Activated naive CD4-positive, alpha-beta T cell treated with anti-CD3 and anti-CD28 coated beads, Interleukin-2, amount 10 ng/mL, durations not matched to agents 7 days and 5 days (primary cell): ENCODE measurements around the gene CALHM1.

Experiments
- CTCF ChIA-PET: fragments of 350-600 bp; sonication (Branson Sonifier 250); formaldehyde crosslinking; loops from one replicate; lab custom pipeline; 2021; ENCODE audit warnings: antibody characterized with exemption; lab: Charles Lee
- DNase-seq: peaks from one replicate; pipeline ENCODE4 v3.0.0-alpha.2; 2020
- H3K27ac Mint-ChIP-seq: one replicate; pipeline ENCODE4 v1.8.0; 2021; ENCODE audit warnings: mild to moderate bottlenecking, moderate library complexity, mixed read lengths
- H3K27me3 Mint-ChIP-seq: one replicate; pipeline ENCODE4 v1.8.0; 2021; ENCODE audit warnings: mild to moderate bottlenecking, mixed read lengths
- H3K36me3 Mint-ChIP-seq: one replicate; pipeline ENCODE4 v1.8.0; 2021; ENCODE audit warnings: mixed read lengths
- H3K4me1 Mint-ChIP-seq: one replicate; pipeline ENCODE4 v1.8.0; 2021; ENCODE audit warnings: mixed read lengths
- H3K4me3 Mint-ChIP-seq: one replicate; pipeline ENCODE4 v1.8.0; 2021; ENCODE audit warnings: mild to moderate bottlenecking, moderate library complexity, mixed read lengths
- H3K9me3 Mint-ChIP-seq: one replicate; pipeline ENCODE4 v1.8.0; 2021; ENCODE audit warnings: mixed read lengths

The CALHM1 gene

GRCh38 chr10:103444478-103444877, 14.2 kb downstream of the CALHM1 start:
- no peaks in the 10 kb centered on the region for H3K27me3 Mint-ChIP-seq
- no peak for DNase-seq
- H3K36me3 Mint-ChIP-seq, result peaks cover 78% of the 10 kb centered on the region
- no peak overlapping the region for H3K4me3 Mint-ChIP-seq
- no peaks in the 10 kb centered on the region for H3K9me3 Mint-ChIP-seq
- CTCF ChIA-PET, result interaction anchor here (0.7 kb wide), 1 partner anchor 32 kb away, joined by 4 read pairs; no protein-coding TSS in a partner anchor
- peak overlapping the region; percentile 76 for H3K27ac Mint-ChIP-seq
- H3K4me1 Mint-ChIP-seq, result peaks cover 35% of the 10 kb centered on the region

GRCh38 chr10:103443475-103444185, 15.1 kb downstream of the CALHM1 start:
- Mint-ChIP-seq H3K36me3 (peaks cover 74% of the 10 kb centered on the region), H3K4me1 (peaks cover 27% of the 10 kb centered on the region), H3K27me3 (no peaks in the 10 kb centered on the region), H3K4me3 (no peak overlapping the region), H3K9me3 (no peaks in the 10 kb centered on the region), H3K27ac (peak overlapping the region; percentile 76)
- no peak for DNase-seq
- CTCF ChIA-PET, result interaction anchor here (2.0 kb wide), 1 partner anchor 42 kb away, joined by 7 read pairs; no protein-coding TSS in a partner anchor

- Mint-ChIP-seq H3K36me3 (peaks cover 71% of the 10 kb centered on the region), H3K27ac (peak overlapping the region; percentile 43), H3K27me3 (no peaks in the 10 kb centered on the region), H3K9me3 (no peaks in the 10 kb centered on the region), H3K4me3 (no peak overlapping the region), H3K4me1 (peaks cover 15% of the 10 kb centered on the region)
- CTCF ChIA-PET, result interaction anchor here (1.3 to 2.0 kb wide), 2 partner anchors 9 to 44 kb away, joined by 4 to 7 read pairs; no protein-coding TSS in a partner anchor
- no peak for DNase-seq
Measured at GRCh38 chr10:103442031-103442461, 16.7 kb downstream of the CALHM1 start.

GRCh38 chr10:103441611-103442010, 17.1 kb downstream of the CALHM1 start:
- Mint-ChIP-seq H3K27ac (peak overlapping the region; percentile 43), H3K27me3 (no peaks in the 10 kb centered on the region), H3K4me1 (peaks cover 11% of the 10 kb centered on the region), H3K36me3 (peaks cover 72% of the 10 kb centered on the region), H3K9me3 (no peaks in the 10 kb centered on the region), H3K4me3 (no peak overlapping the region)
- CTCF ChIA-PET, result interaction anchor here (2.0 kb wide), 1 partner anchor 44 kb away, joined by 7 read pairs; no protein-coding TSS in a partner anchor
- DNase-seq, result no peak

GRCh38 chr10:103441206-103441605, 17.5 kb downstream of the CALHM1 start:
- Mint-ChIP-seq H3K4me3 (no peak overlapping the region), H3K27me3 (no peaks in the 10 kb centered on the region), H3K27ac (no peak overlapping the region), H3K4me1 (peaks cover 9% of the 10 kb centered on the region), H3K36me3 (peaks cover 70% of the 10 kb centered on the region), H3K9me3 (no peaks in the 10 kb centered on the region)
- no peak for DNase-seq
- CTCF ChIA-PET, result no interaction called here

GRCh38 chr10:103440416-103440815, 18.3 kb downstream of the CALHM1 start:
- no peak for DNase-seq
- no peaks in the 10 kb centered on the region for H3K27me3 Mint-ChIP-seq
- peak overlapping the region; percentile 22 for H3K27ac Mint-ChIP-seq
- peaks cover 66% of the 10 kb centered on the region for H3K36me3 Mint-ChIP-seq
- no peaks in the 10 kb centered on the region for H3K9me3 Mint-ChIP-seq
- no peak overlapping the region for H3K4me3 Mint-ChIP-seq
- CTCF ChIA-PET, result interaction anchor here (1.2 kb wide), 1 partner anchor 45 kb away, joined by 4 read pairs; no protein-coding TSS in a partner anchor
- peaks cover 5% of the 10 kb centered on the region for H3K4me1 Mint-ChIP-seq

- Mint-ChIP-seq H3K27me3 (no peaks in the 10 kb centered on the region), H3K9me3 (no peaks in the 10 kb centered on the region), H3K4me1 (peaks cover 3% of the 10 kb centered on the region), H3K4me3 (no peak overlapping the region), H3K27ac (peak overlapping the region; percentile 12), H3K36me3 (peaks cover 61% of the 10 kb centered on the region)
- CTCF ChIA-PET, result interaction anchor here (1.2 kb wide), 1 partner anchor 45 kb away, joined by 4 read pairs; no protein-coding TSS in a partner anchor
- DNase-seq, result no peak
Measured at GRCh38 chr10:103439776-103440175, 18.9 kb downstream of the CALHM1 start.

- Mint-ChIP-seq H3K27ac (peak overlapping the region; percentile 33), H3K4me1 (peaks cover 50% of the 10 kb centered on the region), H3K36me3 (peaks cover 57% of the 10 kb centered on the region), H3K9me3 (no peaks in the 10 kb centered on the region), H3K27me3 (no peaks in the 10 kb centered on the region), H3K4me3 (no peak overlapping the region)
- CTCF ChIA-PET, result interaction anchor here (0.7 to 3.5 kb wide), 3 partner anchors 9 to 18 kb away, joined by 3 to 14 read pairs (median 4); no protein-coding TSS in a partner anchor
- DNase-seq, result no peak
Measured at GRCh38 chr10:103433858-103434257, 24.8 kb downstream of the CALHM1 start.

- H3K27me3 Mint-ChIP-seq, result no peaks in the 10 kb centered on the region
- CTCF ChIA-PET, result interaction anchor here (0.9 to 3.5 kb wide), 4 partner anchors 13 to 44 kb away, joined by 4 to 16 read pairs (median 10); no protein-coding TSS in a partner anchor
- no peak overlapping the region for H3K4me3 Mint-ChIP-seq
- H3K27ac Mint-ChIP-seq, result peak overlapping the region; percentile 82
- no peaks in the 10 kb centered on the region for H3K9me3 Mint-ChIP-seq
- H3K4me1 Mint-ChIP-seq, result peaks cover 70% of the 10 kb centered on the region
- no peak for DNase-seq
- peaks cover 59% of the 10 kb centered on the region for H3K36me3 Mint-ChIP-seq
Measured at GRCh38 chr10:103431902-103432301, 26.8 kb downstream of the CALHM1 start.

GRCh38 chr10:103429647-103430046, 29.1 kb downstream of the CALHM1 start:
- H3K27ac Mint-ChIP-seq, result peak overlapping the region; percentile 85
- H3K27me3 Mint-ChIP-seq, result no peaks in the 10 kb centered on the region
- peak overlapping the region; percentile 21 for H3K4me3 Mint-ChIP-seq
- peaks cover 66% of the 10 kb centered on the region for H3K36me3 Mint-ChIP-seq
- peaks cover 72% of the 10 kb centered on the region for H3K4me1 Mint-ChIP-seq
- peak; percentile 66 for DNase-seq
- no peaks in the 10 kb centered on the region for H3K9me3 Mint-ChIP-seq
- CTCF ChIA-PET, result interaction anchor here (2.9 kb wide), 1 partner anchor 47 kb away, joined by 16 read pairs; no protein-coding TSS in a partner anchor

GRCh38 chr10:103428989-103429643, 29.6 kb downstream of the CALHM1 start:
- peaks cover 71% of the 10 kb centered on the region for H3K36me3 Mint-ChIP-seq
- CTCF ChIA-PET, result no interaction called here
- no peak for DNase-seq
- H3K4me3 Mint-ChIP-seq, result peak overlapping the region; percentile 51
- H3K4me1 Mint-ChIP-seq, result peaks cover 71% of the 10 kb centered on the region
- H3K27ac Mint-ChIP-seq, result peak overlapping the region; percentile 85
- H3K27me3 Mint-ChIP-seq, result no peaks in the 10 kb centered on the region
- H3K9me3 Mint-ChIP-seq, result no peaks in the 10 kb centered on the region

- peaks cover 62% of the 10 kb centered on the region for H3K4me1 Mint-ChIP-seq
- CTCF ChIA-PET, result interaction anchor here (0.9 to 1.7 kb wide), 4 partner anchors 14 to 684 kb away, joined by 3 to 8 read pairs (median 3); no protein-coding TSS in a partner anchor
- no peaks in the 10 kb centered on the region for H3K27me3 Mint-ChIP-seq
- DNase-seq, result no peak
- no peak overlapping the region for H3K4me3 Mint-ChIP-seq
- H3K27ac Mint-ChIP-seq, result peak overlapping the region; percentile 42
- peaks cover 71% of the 10 kb centered on the region for H3K36me3 Mint-ChIP-seq
- no peaks in the 10 kb centered on the region for H3K9me3 Mint-ChIP-seq
Measured at GRCh38 chr10:103427866-103428265, 30.8 kb downstream of the CALHM1 start.

- no peak for DNase-seq
- Mint-ChIP-seq H3K27ac (peak overlapping the region; percentile 53), H3K36me3 (peaks cover 72% of the 10 kb centered on the region), H3K4me1 (peaks cover 22% of the 10 kb centered on the region), H3K9me3 (no peaks in the 10 kb centered on the region), H3K27me3 (no peaks in the 10 kb centered on the region), H3K4me3 (no peak overlapping the region)
- CTCF ChIA-PET, result interaction anchor here (0.9 to 2.6 kb wide), 6 partner anchors 26 to 62 kb away, joined by 3 to 16 read pairs (median 4); partner anchors contain the start of gene CALHM2
Measured at GRCh38 chr10:103423748-103424147, 35.0 kb downstream of the CALHM1 start.

- peaks cover 71% of the 10 kb centered on the region for H3K36me3 Mint-ChIP-seq
- H3K27me3 Mint-ChIP-seq, result no peaks in the 10 kb centered on the region
- no peak overlapping the region for H3K4me3 Mint-ChIP-seq
- DNase-seq, result no peak
- no peak overlapping the region for H3K27ac Mint-ChIP-seq
- CTCF ChIA-PET, result interaction anchor here (1.4 to 9.3 kb wide), 6 partner anchors 13 to 74 kb away, joined by 4 to 176 read pairs (median 7); partner anchors contain the start of genes CALHM3 and NEURL1
- H3K9me3 Mint-ChIP-seq, result no peaks in the 10 kb centered on the region
- peaks cover 10% of the 10 kb centered on the region for H3K4me1 Mint-ChIP-seq
Measured at GRCh38 chr10:103419101-103419500, 39.6 kb downstream of the CALHM1 start.
